Left cardiac atrium (tissue), 4 donors: ENCODE results near the gene CEP128. TPM values are rescaled to one million over a fixed set of nuclear protein-coding genes. Genes with fewer than 3 reads are reported as not detected.

Experiments used
- ATAC-seq, 2 donors: fragments of 200-7000 bp; cut with Tn5 transposase; one replicate each; pipeline ENCODE4 v1.9.1; 2020; ENCODE audit warnings: mild to moderate bottlenecking in 2 of 2, moderate library complexity in 2 of 2
- DNase-seq: peaks from one replicate; pipeline ENCODE4 v3.0.0-alpha.2; 2020
- intact Hi-C, 2 donors: fragments of 100-400 bp; cut with DNase I; formaldehyde crosslinking; loops; one replicate each; pipeline versions ENCODE4 v1.14.1 to v1.15.1; 2022 to 2023
- long read RNA-seq: library from polyadenylated mRNA; unstranded; transcript quantifications from one replicate; pipeline ENCODE4 v2.0.0, GENCODE V29; 2021
- total RNA-seq, 2 donors: library from RNA; stranded (reverse); fragmentation: NEBNext Ultra II Directional; extraction: Animal tissue kit (Norgen Biotek cat#: 25700); gene quantifications; one replicate each; pipeline ENCODE4 v1.2.1, GENCODE V29; 2021
- donor health status: DM: no; HTN: yes; CAD: no.
- donor health status: DM: no; HTN: yes; CAD: no; lungs with severe emphysema.
- donor health status: DM: yes; HTN: yes; CAD: no.
- donor health status: Dilated cardiomyopathy.

Gene CEP128
- 1 to 10 TPM; 4.0 to 5.2 TPM for total RNA-seq
- long read RNA-seq, partial matches to known transcripts: 3 of 3 reads
- long read RNA-seq, other reads (novel, unspliced or antisense): 0 of 3 reads

- peak; percentile 97 for DNase-seq
- ATAC-seq: peak; percentile 100
- intact Hi-C loops: loop anchor here in 1 of 2 donors (5.0 kb wide), 1 partner anchor 226 kb away; no protein-coding TSS in a partner anchor
Measured at GRCh38 chr14:80941241-80942185, at the start of gene CEP128. CEP128 (minus strand) TSS chr14:80941738.

GRCh38 chr14:80988735-80989429, 47.3 kb upstream of the CEP128 start:
- DNase-seq (no peak), ATAC-seq (no peak)
- intact Hi-C loops: no loop called here

- intact Hi-C loops: no loop called here
- ATAC-seq (no peak), DNase-seq (no peak)
Measured at GRCh38 chr14:80988192-80988591, 46.7 kb upstream of the CEP128 start.

- ATAC-seq: peak; percentile 44 to 81
- intact Hi-C loops: loop anchor here in 1 of 2 donors (1.0 kb wide), 1 partner anchor 33 kb away; no protein-coding TSS in a partner anchor
- DNase-seq: peak; percentile 57
Measured at GRCh38 chr14:80987235-80988032, 45.9 kb upstream of the CEP128 start.

GRCh38 chr14:80982711-80983110, 41.2 kb upstream of the CEP128 start:
- ATAC-seq: no peak
- intact Hi-C loops: no loop called here
- DNase-seq: no peak

GRCh38 chr14:80981673-80982072, 40.1 kb upstream of the CEP128 start:
- intact Hi-C loops: no loop called here

DNA sequence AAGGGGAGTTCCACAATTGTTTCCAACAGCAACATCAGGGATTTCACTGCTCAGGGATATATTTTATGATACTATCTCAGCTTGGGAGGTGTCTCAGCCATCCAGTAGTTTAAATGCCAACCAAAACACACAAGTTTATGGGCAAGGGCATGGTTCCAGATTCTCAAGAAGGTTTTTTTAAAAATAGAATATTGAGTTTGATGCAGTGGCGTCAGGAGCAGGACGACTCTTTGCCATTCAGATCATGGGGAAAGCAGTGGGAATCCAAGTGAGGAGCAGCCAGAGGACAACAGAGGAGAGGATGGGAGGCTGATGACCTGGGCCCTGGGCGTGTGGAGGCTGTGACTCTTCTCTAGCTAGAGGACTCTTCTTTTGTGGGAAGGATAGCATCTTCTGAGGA, 39.6 kb upstream of the CEP128 start:
- DNase-seq: no peak
- intact Hi-C loops: no loop called here

More at GRCh38 chr14:80981673-80982072, 40.1 kb upstream of the CEP128 start:
- no peak for ATAC-seq
- no peak for DNase-seq

GRCh38 chr14:80979951-80980350, 38.4 kb upstream of the CEP128 start:
- ATAC-seq: no peak
- no peak for DNase-seq
- intact Hi-C loops: no loop called here

More for the DNA sequence above, 39.6 kb upstream of the CEP128 start:
- no peak for ATAC-seq

DNA sequence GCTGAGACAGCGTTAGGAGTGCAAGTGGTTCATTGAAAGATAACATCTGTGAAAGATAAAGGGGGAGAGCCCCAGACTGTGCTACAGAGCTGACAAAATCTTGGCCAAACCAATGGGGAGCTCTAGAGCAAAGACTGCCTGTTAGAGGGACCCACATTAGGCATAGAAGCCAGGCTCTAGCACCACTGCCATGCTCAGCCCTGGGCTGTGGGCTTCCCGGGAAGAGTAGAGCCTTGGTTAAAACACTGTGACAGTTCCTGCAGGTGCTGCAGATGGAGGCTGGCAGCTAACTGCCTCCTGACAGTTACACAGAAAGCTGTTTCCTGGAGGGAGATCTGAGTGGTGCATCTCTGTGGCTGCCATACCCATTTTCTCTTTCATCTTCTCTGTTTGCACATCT, 36.9 kb upstream of the CEP128 start:
- DNase-seq (no peak), ATAC-seq (no peak)
- intact Hi-C loops: no loop called here

- ATAC-seq (no peak), DNase-seq (no peak)
- intact Hi-C loops: no loop called here
Measured at GRCh38 chr14:80977221-80977620, 35.7 kb upstream of the CEP128 start.

GRCh38 chr14:80974679-80975078, 33.1 kb upstream of the CEP128 start:
- intact Hi-C loops: no loop called here
- DNase-seq (no peak), ATAC-seq (no peak)

GRCh38 chr14:80973931-80974641, 32.5 kb upstream of the CEP128 start:
- DNase-seq (no peak), ATAC-seq (no peak)
- intact Hi-C loops: no loop called here

DNA sequence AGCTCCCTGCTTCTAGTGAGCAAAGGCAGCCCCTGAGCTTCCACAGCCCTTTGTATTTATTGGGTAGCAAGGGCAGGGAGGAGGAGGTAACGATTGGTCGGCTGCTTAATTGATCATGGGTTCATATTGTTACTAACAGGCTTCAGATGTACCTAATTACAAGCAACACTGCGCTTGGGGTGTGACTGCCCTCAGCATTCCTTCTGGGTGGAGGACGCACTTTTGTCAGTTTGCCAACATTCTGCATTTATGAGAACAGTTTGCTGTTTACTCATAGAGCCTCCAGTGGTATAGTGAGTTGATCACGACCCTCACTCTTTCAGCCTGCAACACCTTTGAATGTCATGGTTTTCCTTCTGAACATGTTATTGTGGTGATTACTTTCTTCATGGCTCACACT, 23.5 kb upstream of the CEP128 start:
- no peak for DNase-seq
- intact Hi-C loops: no loop called here
- no peak for ATAC-seq

DNA sequence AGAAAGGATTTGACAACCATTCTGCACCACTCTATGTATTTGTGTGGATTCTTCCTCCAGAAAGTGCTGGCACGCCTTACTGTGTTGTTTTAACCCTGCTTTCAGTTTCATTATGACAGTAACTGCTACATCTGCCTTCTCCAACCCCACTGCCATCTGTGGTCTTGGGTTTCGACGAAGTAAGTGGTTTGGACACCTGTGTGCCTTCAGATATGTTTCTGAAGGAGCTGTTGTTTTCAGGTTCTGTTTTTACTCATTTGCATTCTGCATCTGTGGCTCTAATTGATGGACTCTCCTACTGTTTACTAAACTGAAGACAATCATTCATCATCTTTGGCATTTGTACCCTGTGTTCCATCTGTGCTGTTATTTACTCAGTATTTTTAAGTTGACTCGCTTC, 18.0 kb upstream of the CEP128 start:
- intact Hi-C loops: loop anchor here in 1 of 2 donors (10.0 kb wide), 1 partner anchor 485 kb away; no protein-coding TSS in a partner anchor
- ATAC-seq: peak in 1 of 2 donors; percentile 21
- no peak for DNase-seq

DNA sequence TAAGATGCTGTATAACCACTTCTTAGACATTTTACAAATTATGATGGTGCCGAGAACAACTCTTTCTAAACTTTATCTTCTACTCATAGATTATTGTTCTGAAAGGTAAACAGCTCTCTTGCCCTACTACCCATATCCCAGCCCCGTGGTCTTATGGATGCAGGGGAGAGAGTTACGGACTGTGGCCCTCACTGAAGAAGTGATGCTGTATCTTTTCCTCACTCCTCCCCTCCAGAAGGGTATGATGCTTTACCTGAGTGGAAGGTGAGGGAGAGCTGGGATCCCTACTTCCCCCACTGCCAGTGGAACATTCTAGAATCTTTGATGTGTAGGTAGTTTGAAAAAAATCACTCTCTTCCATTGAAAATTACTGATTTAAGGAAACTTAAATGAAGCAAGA, 17.4 kb upstream of the CEP128 start:
- intact Hi-C loops: loop anchor here in 1 of 2 donors (10.0 kb wide), 1 partner anchor 486 kb away; no protein-coding TSS in a partner anchor
- DNase-seq: no peak

DNA sequence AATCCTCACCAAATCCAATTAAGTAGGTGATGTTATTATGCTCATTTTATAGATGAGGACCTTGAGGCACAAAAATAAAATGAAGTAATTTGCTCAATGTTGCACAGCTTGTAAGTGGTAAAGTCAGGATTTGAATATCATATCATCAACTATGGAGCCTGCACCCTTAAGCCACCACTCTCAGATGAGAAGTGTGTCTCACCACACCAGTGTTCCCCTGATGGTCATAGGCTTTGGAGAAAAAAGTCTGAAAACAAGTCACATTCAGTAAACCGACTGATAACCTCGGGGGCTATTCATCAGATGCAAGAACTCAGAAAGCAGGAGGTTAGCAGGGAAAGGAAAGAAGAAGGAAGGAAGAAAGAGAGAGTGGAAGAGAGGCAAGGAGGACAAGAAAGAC, 16.7 kb upstream of the CEP128 start:
- intact Hi-C loops: loop anchor here in 1 of 2 donors (10.0 kb wide), 1 partner anchor 487 kb away; no protein-coding TSS in a partner anchor
- no peak for ATAC-seq
- DNase-seq: no peak

More for the DNA sequence above, 17.4 kb upstream of the CEP128 start:
- no peak for ATAC-seq

DNA sequence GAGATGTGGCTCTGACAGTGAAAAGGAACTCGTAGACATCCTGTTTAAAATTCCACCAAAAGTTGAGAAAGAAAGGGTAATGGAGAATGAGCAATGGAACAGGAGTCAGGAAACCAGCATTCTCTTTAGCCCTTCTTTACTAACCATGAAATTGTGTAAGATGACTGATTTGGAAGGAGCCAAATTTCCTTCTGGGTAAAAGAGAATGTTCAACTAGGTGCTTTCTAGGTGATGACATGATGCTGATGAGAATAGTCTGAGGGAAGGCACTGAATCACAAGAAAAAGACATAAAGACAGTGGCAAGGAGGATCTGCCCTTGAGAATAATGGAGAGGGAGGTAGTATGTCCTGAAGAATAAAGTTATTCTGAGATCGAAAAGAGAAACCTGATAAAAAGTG, 16.1 kb upstream of the CEP128 start:
- intact Hi-C loops: loop anchor here in 1 of 2 donors (10.0 kb wide), 1 partner anchor 487 kb away; no protein-coding TSS in a partner anchor
- ATAC-seq (no peak), DNase-seq (no peak)

- DNase-seq (no peak), ATAC-seq (no peak)
- intact Hi-C loops: loop anchor here in 1 of 2 donors (10.0 kb wide), 1 partner anchor 488 kb away; no protein-coding TSS in a partner anchor
Measured at GRCh38 chr14:80956922-80957321, 15.4 kb upstream of the CEP128 start.
